Measurements from ENCODE around the gene SRGN. TPM values are rescaled to one million over a fixed set of nuclear protein-coding genes. Genes with fewer than 3 reads are reported as not detected.

The SRGN gene
- total RNA-seq, 4 donors from 2014 or later, result 17.2 to 24.9 (median 21.2) TPM

DNA sequence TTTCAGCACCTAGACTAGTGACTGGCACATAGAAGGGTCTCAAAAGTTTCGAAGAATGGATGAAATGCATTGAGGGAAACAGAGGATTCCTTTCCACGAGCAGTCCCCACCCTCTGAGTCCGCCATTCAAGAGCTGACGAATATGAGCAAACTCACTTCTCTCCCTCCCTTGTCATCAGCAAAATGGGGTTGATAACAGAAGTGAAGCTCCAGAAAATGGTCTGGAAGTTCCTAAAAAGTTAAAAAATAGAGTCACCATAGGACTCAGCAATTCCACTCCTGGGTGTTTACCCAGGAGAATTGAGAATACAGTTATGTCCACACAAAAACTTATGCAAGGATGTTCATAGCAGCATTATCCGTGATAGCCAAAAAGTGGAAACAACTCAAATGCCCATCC lies 25.0 kb upstream of the SRGN start:
- Histone ChIP-seq H3K4me1 (peaks cover 28% of the 10 kb centered on the region), H3K27ac (no peak overlapping the region), H3K9me3 (no peaks in the 10 kb centered on the region), H3K36me3 (no peaks in the 10 kb centered on the region), H3K4me3 (no peak overlapping the region), H3K27me3 (no peaks in the 10 kb centered on the region)
- TF ChIP-seq EP300 (IDR thresholded peaks at IDR 0.05) (no peak), POLR2A (IDR thresholded peaks at IDR 0.05) (no peak)
- TF ChIP-seq, protein P1, sequence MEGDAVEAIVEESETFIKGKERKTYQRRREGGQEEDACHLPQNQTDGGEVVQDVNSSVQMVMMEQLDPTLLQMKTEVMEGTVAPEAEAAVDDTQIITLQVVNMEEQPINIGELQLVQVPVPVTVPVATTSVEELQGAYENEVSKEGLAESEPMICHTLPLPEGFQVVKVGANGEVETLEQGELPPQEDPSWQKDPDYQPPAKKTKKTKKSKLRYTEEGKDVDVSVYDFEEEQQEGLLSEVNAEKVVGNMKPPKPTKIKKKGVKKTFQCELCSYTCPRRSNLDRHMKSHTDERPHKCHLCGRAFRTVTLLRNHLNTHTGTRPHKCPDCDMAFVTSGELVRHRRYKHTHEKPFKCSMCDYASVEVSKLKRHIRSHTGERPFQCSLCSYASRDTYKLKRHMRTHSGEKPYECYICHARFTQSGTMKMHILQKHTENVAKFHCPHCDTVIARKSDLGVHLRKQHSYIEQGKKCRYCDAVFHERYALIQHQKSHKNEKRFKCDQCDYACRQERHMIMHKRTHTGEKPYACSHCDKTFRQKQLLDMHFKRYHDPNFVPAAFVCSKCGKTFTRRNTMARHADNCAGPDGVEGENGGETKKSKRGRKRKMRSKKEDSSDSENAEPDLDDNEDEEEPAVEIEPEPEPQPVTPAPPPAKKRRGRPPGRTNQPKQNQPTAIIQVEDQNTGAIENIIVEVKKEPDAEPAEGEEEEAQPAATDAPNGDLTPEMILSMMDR (IDR thresholded peaks at IDR 0.05), result no peak
- 87% methylated on average over 5 of the region's 5 CpGs for WGBS
- DNase-seq (ENCODE audit: low spot score in 2 of 2), result no peak

DNA sequence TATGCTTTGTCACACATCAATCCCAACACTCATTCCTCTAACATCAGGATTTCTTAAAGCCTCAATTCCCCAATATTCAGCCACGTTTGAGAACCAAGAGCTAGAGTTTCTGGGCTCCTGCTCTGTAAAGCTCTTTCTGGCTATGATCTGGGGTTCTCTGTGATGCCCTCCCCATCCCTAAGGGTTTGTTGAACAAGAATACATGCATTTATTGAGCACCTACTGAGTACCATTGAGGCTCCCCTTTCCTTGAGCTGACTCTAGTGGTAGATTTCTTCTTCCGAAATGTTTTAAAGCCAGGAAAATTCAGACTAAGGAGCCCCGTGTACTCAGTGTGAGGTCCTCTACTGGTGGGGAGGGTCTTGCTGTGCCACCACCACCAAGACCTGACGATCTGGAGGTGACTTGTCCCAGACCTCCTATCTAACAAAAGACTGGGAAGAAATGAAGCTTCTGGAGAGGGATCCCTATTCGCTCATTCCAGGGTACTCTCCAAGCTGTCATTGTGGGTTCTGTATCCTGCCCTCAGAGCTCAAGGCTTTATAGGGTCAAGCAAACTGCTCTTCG lies 23.1 kb upstream of the SRGN start:
- WGBS, result 91% methylated on average over 6 of the region's 6 CpGs
- H3K27me3 ChIP-seq, result no peaks in the 10 kb centered on the region
- no peaks in the 10 kb centered on the region for H3K36me3 ChIP-seq
- TF ChIP-seq EP300 (IDR thresholded peaks at IDR 0.05), result no peak
- TF ChIP-seq POLR2A (IDR thresholded peaks at IDR 0.05), result no peak
- no peaks in the 10 kb centered on the region for H3K9me3 ChIP-seq
- H3K4me3 ChIP-seq, result no peak overlapping the region
- H3K27ac ChIP-seq, result no peak overlapping the region
- no peak for DNase-seq (ENCODE audit: low spot score in 2 of 2)
- H3K4me1 ChIP-seq, result peaks cover 27% of the 10 kb centered on the region

DNA sequence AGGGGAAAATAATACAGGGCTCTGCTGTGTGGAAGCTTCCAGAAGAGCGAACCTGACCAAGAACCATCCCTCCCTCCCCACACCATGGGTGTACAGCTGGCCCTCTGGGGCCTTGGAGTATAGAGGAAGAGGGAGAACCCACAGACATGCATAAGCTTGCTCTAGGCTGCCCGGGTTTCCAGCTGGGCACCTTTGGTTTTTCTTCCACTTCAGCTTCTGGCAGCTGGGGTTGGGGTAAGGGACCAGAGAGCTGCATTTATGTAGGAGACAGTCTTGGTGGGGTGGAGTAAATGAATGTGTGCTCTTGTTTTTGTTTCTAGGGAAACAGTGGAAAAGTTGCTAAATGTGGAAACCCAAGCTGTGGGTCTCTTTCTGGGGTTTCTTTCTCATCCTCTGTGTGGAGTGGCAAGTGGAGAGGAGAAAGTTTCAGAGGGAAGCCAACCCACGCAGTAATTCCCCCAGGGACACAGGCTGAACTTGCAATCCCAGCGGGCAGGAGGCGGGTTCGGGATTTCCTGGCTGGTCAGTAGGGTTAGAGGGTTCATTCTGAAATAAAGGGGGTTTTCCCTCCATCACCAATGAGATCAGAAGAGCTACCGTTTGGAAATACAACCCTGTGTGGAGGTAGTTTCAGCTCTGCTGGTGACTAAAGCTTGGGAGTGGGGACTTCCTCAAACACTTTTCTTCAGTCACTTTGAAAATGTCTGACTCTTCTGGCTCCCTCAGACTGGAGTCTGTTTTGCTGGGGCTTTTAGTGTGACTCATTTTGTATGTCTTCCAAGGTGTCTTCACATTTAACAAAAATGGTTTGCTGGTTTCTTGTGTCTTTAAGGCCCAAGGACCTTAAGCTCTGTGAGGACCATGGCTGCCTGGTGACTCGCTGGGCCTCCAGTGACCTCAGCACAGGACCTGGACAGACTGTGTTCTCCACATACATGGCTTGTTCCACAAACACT lies 22.2 kb upstream of the SRGN start:
- H3K4me1 ChIP-seq, result peaks cover 27% of the 10 kb centered on the region
- no peaks in the 10 kb centered on the region for H3K36me3 ChIP-seq
- H3K9me3 ChIP-seq, result no peaks in the 10 kb centered on the region
- no peak overlapping the region for H3K27ac ChIP-seq
- no peaks in the 10 kb centered on the region for H3K27me3 ChIP-seq
- H3K4me3 ChIP-seq, result no peak overlapping the region
- DNase-seq (ENCODE audit: low spot score in 2 of 2), result no peak
- TF ChIP-seq POLR2A (IDR thresholded peaks at IDR 0.05) (no peak), EP300 (IDR thresholded peaks at IDR 0.05) (no peak), POLR2AphosphoS5 (IDR thresholded peaks at IDR 0.05) (no peak)
- TF ChIP-seq, protein P1 (IDR thresholded peaks at IDR 0.05), result no peak
- WGBS, result 45% methylated on average over 8 of the region's 8 CpGs

DNA sequence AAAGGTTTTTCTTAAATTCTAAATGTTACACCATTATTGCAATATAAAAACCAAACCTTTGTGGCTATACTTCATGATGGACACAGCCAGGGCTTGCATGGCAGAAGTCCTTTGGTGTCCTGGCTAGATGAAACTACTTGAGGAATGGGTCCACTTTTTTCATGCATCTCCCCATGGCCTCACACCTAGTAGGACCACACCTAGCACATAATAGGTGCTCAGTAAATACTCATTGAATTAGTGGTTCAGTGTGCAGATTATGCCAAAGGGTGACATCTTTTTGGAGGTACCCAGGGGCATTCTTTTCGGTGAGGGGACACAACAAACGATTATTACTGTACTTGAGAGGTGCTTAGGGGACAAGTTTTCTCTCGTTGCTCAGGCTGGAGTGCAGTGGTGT lies 20.7 kb upstream of the SRGN start:
- DNase-seq (ENCODE audit: low spot score in 2 of 2), result no peak
- no peak overlapping the region for H3K4me3 ChIP-seq
- H3K9me3 ChIP-seq, result no peaks in the 10 kb centered on the region
- no peaks in the 10 kb centered on the region for H3K36me3 ChIP-seq
- H3K27ac ChIP-seq, result no peak overlapping the region
- TF ChIP-seq, protein P1 (IDR thresholded peaks at IDR 0.05), result no peak
- TF ChIP-seq EP300 (IDR thresholded peaks at IDR 0.05) (no peak), POLR2A (IDR thresholded peaks at IDR 0.05) (no peak), POLR2AphosphoS5 (IDR thresholded peaks at IDR 0.05) (no peak)
- WGBS, result 93% methylated on average over 3 of the region's 3 CpGs
- H3K27me3 ChIP-seq, result no peaks in the 10 kb centered on the region
- peaks cover 22% of the 10 kb centered on the region for H3K4me1 ChIP-seq

DNA sequence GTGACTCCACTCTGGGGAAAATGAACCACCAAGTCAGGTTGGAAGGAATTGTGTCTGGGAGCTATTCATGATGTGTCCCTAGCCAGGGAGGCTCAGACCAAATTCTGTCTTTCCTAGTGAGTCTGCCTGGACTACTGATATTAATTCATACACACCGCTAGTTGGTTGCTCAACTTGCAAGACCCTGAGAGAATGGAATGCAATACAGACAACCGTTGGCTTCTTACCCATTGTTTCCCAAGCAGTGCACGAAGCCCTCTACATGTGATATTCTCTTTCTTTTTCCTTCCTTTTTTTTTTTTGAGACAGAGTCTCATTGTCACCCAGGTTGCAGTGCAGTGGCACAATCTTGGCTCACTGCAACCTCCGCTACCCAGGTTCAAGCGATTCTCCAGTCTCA lies 19.4 kb upstream of the SRGN start:
- no peak for DNase-seq (ENCODE audit: low spot score in 2 of 2)
- H3K27me3 ChIP-seq, result no peaks in the 10 kb centered on the region
- TF ChIP-seq, protein P1 (IDR thresholded peaks at IDR 0.05), result no peak
- no peak for TF ChIP-seq EP300 (IDR thresholded peaks at IDR 0.05)
- no peak for TF ChIP-seq POLR2AphosphoS5 (IDR thresholded peaks at IDR 0.05)
- no peak for TF ChIP-seq POLR2A (IDR thresholded peaks at IDR 0.05)

More for the DNA sequence above, 19.4 kb upstream of the SRGN start:
- Histone ChIP-seq H3K9me3 (no peaks in the 10 kb centered on the region), H3K36me3 (no peaks in the 10 kb centered on the region), H3K27ac (no peak overlapping the region), H3K4me1 (peaks cover 13% of the 10 kb centered on the region), H3K4me3 (no peak overlapping the region)
- 86% methylated on average over 5 of the region's 5 CpGs for WGBS

Measured in suprapubic skin (tissue), 4 donors.